GM19328 (cell line): ENCODE data around the gene SAMD8.
"Not testable (repeated sequence)": the region's sequence is repeated elsewhere in the genome, so short reads cannot be mapped to it uniquely, and the experiment has no call there.

Experiments used
- ATAC-seq: cut with Tn5 transposase; IDR thresholded peaks from one replicate; pipeline ENCODE4 v1.9.1; 2021; ENCODE audit warnings: mild to moderate bottlenecking, moderate library complexity; ENCODE audit not compliant: unreplicated experiment

SAMD8 gene

DNA sequence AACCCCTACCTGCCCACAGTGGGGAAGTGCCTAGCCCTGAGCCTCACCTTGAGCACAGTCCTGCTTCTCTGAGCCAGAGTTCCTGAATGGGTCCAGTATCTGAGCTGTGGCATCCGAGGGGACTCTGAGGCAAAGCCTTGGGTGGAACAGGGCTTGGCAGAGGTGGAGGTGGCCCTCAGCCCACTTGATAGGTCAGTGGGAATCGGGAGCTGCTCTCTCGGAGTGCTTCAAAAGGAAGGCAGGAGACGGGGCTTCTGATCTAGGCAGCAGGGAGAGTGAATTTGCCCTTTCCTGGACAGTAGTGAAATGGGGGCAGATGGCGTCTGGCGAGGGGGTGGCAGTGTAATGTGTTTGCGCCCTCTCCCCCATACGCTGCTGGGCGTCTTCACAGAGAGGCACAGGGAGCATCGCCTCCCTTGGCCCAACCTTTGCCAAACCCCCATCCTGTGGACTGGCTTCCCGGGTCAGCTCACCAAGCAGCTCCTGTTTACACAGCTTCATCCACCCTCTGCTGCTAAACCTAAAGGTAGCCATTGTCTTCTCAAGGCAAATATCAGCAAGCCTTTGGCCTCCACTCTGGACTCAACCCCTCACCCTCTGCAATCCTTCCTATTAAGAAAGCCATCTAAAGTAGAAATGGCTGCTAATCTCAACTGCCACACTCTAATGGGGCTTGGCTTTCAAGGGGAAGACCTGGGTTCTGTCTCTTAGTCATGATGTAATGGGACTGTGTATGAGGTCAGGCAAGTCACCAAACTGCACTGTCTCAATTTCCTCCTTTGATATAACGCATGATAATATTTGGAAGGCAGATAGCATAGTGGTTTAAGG is 78.0 kb downstream of the SAMD8 start:
- ATAC-seq = no peak

DNA sequence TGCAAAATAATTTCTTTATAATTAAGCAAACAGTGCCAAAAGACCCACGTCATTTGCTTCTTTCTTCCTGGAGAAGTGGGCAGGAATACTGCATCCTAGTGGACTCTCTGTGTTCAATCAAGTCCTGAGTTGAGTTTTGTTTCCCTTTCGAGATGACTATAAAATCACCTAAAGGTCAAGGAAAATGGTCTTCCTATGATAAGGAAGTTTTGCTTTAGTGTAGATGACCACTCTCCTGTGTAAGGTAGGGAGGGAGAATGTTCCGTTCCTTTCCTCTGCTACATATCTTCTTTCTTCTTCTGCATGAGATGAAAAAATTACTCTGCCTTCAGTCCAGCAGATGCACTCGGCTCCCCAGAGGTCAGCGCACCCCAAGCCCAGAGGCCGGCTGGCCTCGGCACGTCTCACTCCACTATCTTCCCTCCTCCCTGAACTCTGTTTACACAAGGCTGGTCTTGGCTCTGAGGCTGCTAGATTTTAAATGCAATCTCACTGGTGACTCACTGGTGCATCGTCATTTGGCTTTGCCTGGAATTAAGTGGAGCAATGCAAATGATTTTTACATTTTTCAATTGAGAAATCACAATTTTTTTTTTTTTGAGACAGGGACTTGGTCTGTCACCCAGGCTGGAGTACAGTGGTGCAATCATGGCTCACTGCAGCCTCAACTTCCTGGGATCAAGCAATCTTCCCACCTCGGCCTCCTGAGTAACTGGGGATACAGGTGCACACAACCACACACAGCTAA is 80.5 kb downstream of the SAMD8 start:
- ATAC-seq = no peak

- not testable (repeated sequence) for ATAC-seq
These were observed 83.2 kb downstream of the SAMD8 start for GRCh38 chr10:75194625-75195024.

- ATAC-seq = no peak
These were observed 83.7 kb downstream of the SAMD8 start for GRCh38 chr10:75195035-75195763.

GRCh38 chr10:75197066-75197465 is 85.6 kb downstream of the SAMD8 start:
- no peak for ATAC-seq

- ATAC-seq = no peak
These were observed 86.5 kb downstream of the SAMD8 start for GRCh38 chr10:75197906-75198305.

DNA sequence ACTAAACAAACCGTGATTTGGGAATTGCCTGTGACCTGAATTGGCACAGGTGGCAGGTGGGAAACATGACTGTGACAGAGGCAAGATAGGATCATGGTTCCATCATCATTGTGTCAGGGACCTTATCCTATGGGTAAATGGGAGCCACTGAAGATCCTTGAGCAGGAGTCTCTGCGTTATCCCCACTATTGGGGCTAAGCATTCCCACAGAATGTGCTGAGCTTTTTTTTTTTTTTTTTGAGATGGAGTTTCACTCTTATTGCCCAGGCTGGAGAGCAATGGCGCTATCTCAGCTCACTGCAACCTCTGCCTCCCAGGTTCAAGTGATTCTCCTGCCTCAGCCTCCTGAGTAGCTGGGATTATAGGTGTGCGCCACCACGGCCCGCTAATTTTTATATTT is 88.5 kb downstream of the SAMD8 start:
- not testable (repeated sequence) for ATAC-seq

DNA sequence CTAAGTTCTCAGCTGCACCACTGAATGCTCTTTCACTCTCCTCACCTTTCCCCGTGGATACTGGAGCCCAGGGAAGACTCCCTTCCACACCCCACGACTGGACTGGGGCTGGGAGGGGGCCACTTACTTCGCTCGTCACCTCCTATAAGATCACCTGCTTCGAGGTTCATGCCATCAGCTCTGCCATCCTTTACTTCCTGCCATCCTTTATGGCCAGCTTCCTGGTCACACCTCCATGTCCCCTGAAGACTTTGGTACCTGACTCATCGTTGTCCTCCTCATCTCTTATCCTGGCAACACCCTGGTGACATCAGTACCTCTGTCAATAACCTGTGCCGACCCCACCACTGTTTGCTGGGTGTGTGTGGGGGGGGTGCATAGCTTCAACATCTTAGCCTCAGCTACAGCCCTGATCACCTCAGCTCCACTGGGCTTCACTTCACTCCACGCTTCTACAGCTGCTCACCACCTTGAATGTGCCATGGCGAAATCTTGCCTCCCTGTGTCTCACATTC is 90.4 kb downstream of the SAMD8 start:
- no peak for ATAC-seq

DNA sequence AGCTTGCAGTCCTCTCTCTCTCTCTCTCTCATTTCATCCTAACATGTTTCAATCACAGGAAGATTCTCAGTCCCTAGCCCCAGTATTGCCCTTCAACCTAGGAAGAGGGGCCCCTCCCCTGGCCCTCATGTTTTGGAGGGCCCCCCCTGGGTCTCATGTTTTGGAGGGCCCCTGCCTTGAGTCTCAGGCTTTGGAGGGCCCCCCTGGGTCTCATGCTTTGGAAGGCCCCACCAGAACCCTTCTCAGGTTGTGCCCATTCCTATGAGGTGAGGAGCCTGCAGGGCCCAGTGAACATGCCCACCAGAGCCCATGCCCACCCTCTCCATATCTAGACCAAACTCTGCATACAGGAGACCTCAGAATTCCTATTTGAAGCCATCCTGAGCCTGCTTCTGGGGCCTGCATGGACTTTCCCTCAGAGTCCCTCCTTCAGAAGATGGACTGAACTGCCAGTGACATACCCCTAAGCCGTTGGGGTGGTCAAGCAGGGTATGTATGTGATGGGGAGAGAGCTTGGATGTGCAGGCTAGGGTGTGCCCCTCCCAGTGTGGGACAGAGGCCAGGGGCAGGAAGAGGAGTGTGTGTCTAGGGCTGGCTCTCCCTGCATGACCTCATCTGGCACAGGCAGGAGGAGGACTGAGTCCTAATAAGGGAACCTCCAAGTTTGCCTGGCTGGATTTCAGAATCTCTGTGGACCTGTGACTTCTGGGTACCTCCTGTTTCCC is 91.0 kb downstream of the SAMD8 start:
- ATAC-seq = no peak

- not testable (repeated sequence) for ATAC-seq
These were observed 91.7 kb downstream of the SAMD8 start for GRCh38 chr10:75203046-75203620.

DNA sequence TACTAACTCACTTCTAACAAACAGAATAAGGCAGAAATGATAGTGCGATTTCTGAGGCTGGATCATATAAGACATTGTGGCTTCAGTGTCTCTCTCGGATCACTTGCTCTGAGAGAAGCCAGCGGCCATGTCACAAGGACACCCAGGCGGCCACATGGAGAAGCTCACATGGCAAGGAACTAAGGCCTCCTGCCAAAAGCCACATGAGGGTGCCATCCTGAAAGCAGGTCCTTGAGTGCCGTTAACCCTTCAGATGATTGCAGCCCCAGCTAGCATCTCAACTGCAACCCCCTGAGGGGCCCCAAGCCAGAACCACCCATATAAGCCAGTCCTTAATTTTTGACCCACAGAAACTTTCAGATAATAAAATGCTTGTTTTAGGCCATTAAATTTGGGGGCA is 92.3 kb downstream of the SAMD8 start:
- ATAC-seq = no peak

DNA sequence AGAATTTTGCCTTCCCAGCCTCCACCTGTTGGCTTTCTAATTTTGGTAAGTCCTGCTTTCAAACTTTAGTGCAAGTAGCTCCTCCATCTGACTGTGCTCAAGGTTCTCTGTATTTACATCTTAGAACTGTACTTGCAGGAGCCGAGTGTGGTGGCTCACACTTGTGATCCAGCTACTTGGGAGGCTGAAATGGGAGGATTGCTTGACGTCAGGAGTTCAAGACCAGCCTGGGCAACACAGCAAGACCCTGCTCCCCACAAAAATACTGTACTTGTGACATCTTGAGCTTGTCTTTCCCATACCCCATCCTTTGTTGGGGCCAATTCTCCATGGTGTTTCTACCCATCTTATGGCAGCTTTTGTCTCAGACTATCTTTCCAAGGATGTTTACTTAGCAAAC is 94.5 kb downstream of the SAMD8 start:
- ATAC-seq = no peak

DNA sequence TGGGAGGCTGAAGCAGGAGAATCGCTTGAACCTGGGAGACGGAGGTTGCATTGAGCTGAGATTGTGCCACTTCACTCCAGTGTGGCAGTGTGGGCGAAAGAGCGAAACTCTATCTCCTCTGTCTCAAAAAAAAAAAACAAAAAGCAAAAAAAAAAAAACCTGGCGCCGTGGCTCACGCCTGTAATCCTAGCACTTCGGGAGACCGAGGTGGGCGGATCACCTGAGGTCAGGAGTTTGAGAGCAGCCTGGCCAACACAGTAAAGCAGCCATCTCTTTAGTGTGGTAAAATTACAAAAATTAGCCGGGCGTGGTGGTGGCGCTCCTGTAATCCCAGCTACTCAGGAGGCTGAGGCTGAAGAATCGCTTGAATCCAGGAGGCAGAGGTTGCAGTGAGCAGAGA is 95.2 kb downstream of the SAMD8 start:
- not testable (repeated sequence) for ATAC-seq

GRCh38 chr10:75207079-75207856 is 95.8 kb downstream of the SAMD8 start:
- ATAC-seq = no peak

- ATAC-seq = no peak
These were observed 96.3 kb downstream of the SAMD8 start for GRCh38 chr10:75207857-75208144.

GRCh38 chr10:75208181-75208580 is 96.7 kb downstream of the SAMD8 start:
- ATAC-seq = no peak

- no peak for ATAC-seq
These were observed 97.8 kb downstream of the SAMD8 start for GRCh38 chr10:75209086-75209920.

DNA sequence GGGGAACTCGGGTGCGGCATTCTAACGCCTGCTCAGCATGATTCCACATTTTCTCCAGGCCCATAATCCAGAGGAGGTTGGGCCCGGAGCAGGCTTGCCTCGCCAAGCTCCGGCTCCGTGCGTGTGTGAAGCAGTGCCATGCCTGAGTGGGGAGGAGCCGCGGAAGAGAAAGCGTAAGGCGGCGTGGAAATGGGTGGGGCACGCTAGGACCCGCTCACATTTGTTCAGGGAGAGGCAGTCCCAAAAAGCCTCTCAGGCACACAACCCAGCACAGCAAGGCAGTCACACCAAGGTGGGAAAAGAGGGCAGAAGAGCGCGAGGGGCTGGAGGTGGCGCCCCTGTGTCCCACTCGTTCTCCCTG is 98.4 kb downstream of the SAMD8 start:
- ATAC-seq = peak; percentile 49
